WTC11 (cell line): ENCODE data around the gene CLPX.

Source experiments
- ATF3 ChIP-seq: sonication (generic); formaldehyde crosslinking; conservative IDR thresholded peaks from 2 replicates; pipeline ENCODE4 v1.8.1; 2022; ENCODE audit warnings: mild to moderate bottlenecking, missing genetic modification reagents
- CBFB ChIP-seq: sonication (generic); formaldehyde crosslinking; IDR thresholded peaks from 2 replicates; pipeline ENCODE4 v1.8.1; 2022; ENCODE audit warnings: mild to moderate bottlenecking, low read depth, missing genetic modification reagents
- CTCF ChIP-seq: fragments of 200-600 bp; IDR thresholded peaks from 2 replicates; pipeline ENCODE4 v1.8.0; 2022; ENCODE audit warnings: antibody characterized with exemption
- E2F1 ChIP-seq: sonication (generic); formaldehyde crosslinking; IDR thresholded peaks from 2 replicates; pipeline ENCODE4 v1.8.0; 2022; ENCODE audit warnings: mild to moderate bottlenecking, missing genetic modification reagents
- FOXK1 ChIP-seq: sonication (generic); formaldehyde crosslinking; IDR thresholded peaks from 2 replicates; pipeline ENCODE4 v1.8.0; 2022; ENCODE audit warnings: mild to moderate bottlenecking, moderate library complexity, missing genetic modification reagents
- IRF1 ChIP-seq: sonication (generic); formaldehyde crosslinking; IDR thresholded peaks from 2 replicates; pipeline ENCODE4 v1.8.0; 2023; ENCODE audit warnings: missing genetic modification reagents
- TP53 ChIP-seq: sonication (generic); formaldehyde crosslinking; IDR thresholded peaks from 2 replicates; pipeline ENCODE4 v1.8.1; 2023; ENCODE audit warnings: mild to moderate bottlenecking, missing genetic modification reagents
- ZNF263 ChIP-seq: sonication (generic); formaldehyde crosslinking; IDR thresholded peaks from 2 replicates; pipeline ENCODE4 v1.8.1; 2022; ENCODE audit warnings: low read depth, mild to moderate bottlenecking, moderate library complexity, missing genetic modification reagents

GRCh38 chr15:65208647-65209046 lies 23.5 kb upstream of the CLPX start:
- TF ChIP-seq IRF1 (CRISPR knock-in tag): no peak
- no peak for TF ChIP-seq ATF3 (CRISPR knock-in tag)
- no peak for TF ChIP-seq CBFB (CRISPR knock-in tag)
- no peak for TF ChIP-seq CTCF
- TF ChIP-seq TP53 (CRISPR knock-in tag): no peak
- no peak for TF ChIP-seq FOXK1
- TF ChIP-seq ZNF263 (CRISPR knock-in tag): no peak
- no peak for TF ChIP-seq E2F1
